MCF 10A (cell line): ENCODE measurements around the gene RILP. TPM values are rescaled to one million over a fixed set of nuclear protein-coding genes. Genes with fewer than 3 reads are reported as not detected.
A peak's percentile ranks its signal among the peaks of the same experiment; 100 is the strongest.
"Not testable (repeated sequence)": the region's sequence is repeated elsewhere in the genome, so short reads cannot be mapped to it uniquely, and the experiment has no call there.

Source experiments
- BruUV-seq: library from RNA; stranded (reverse); fragments of 400-500 nt; replicated peaks from 2 replicates; lab custom pipeline; 2021; lab: Mats Ljungman, UMichigan
- CTCF ChIA-PET: fragments of 300-600 bp; sonication (Branson Sonifier 250); formaldehyde crosslinking; extraction: SDS; loops from one replicate; lab custom pipeline; 2021; ENCODE audit warnings: antibody characterized with exemption, inconsistent platforms; lab: Yijun Ruan, JAX
- POLR2A ChIA-PET: fragments of 300-600, 350-650 bp; sonication (Branson Sonifier 250); formaldehyde crosslinking; extraction: SDS; loops from one replicate; lab custom pipeline; 2020; ENCODE audit warnings: antibody characterized with exemption, inconsistent platforms; lab: Yijun Ruan, JAX
- DNase-seq: peaks from one replicate; pipeline ENCODE4 v3.0.0-alpha.2; 2018; ENCODE audit not compliant: unreplicated experiment
- H3K27ac Mint-ChIP-seq: one replicate; pipeline ENCODE4 v1.8.0; 2022; ENCODE audit warnings: mild to moderate bottlenecking, low read depth, mixed read lengths; ENCODE audit not compliant: unreplicated experiment
- H3K27me3 Mint-ChIP-seq: one replicate; pipeline ENCODE4 v1.8.0; 2022; ENCODE audit warnings: mixed read lengths; ENCODE audit not compliant: insufficient read depth, unreplicated experiment
- H3K36me3 Mint-ChIP-seq: one replicate; pipeline ENCODE4 v1.8.0; 2022; ENCODE audit warnings: mild to moderate bottlenecking, moderate library complexity, mixed read lengths; ENCODE audit not compliant: insufficient read depth, unreplicated experiment
- H3K4me1 Mint-ChIP-seq: one replicate; pipeline ENCODE4 v1.8.0; 2022; ENCODE audit warnings: mixed read lengths; ENCODE audit not compliant: insufficient read depth, unreplicated experiment
- H3K4me3 Mint-ChIP-seq: one replicate; pipeline ENCODE4 v1.8.0; 2022; ENCODE audit warnings: mild to moderate bottlenecking, moderate library complexity, mixed read lengths; ENCODE audit not compliant: unreplicated experiment
- H3K9me3 Mint-ChIP-seq: one replicate; pipeline ENCODE4 v1.8.0; 2022; ENCODE audit warnings: mixed read lengths; ENCODE audit not compliant: unreplicated experiment
- CTCF ChIP-seq: fragments of 200-600 bp; IDR thresholded peaks from one replicate; pipeline ENCODE4 v1.8.0; 2022; ENCODE audit warnings: antibody characterized with exemption, mild to moderate bottlenecking; ENCODE audit not compliant: unreplicated experiment
- intact Hi-C: fragments of 100-400 bp; cut with micrococcal nuclease; formaldehyde crosslinking; loops from 2 replicates; pipeline ENCODE4 v1.14.1; 2022
- total RNA-seq: library from RNA; stranded (reverse); gene quantifications from 2 replicates; pipeline ENCODE4 v1.2.3, GENCODE V29; 2022

Gene RILP
- total RNA-seq, 1 experiment from 2014 or later = 2.6 TPM

GRCh38 chr17:1661045-1661444, 11.4 kb upstream of the RILP start:
- no peaks in the 10 kb centered on the region for H3K9me3 Mint-ChIP-seq
- no peak overlapping the region for H3K4me3 Mint-ChIP-seq
- POLR2A ChIA-PET = interaction anchor here (2.5 to 4.8 kb wide), 2 partner anchors 11 to 23 kb away, joined by 13 to 24 read pairs; partner anchors contain the start of gene RILP
- no peak for DNase-seq
- H3K4me1 Mint-ChIP-seq = no peaks in the 10 kb centered on the region
- no peak for TF ChIP-seq CTCF
- intact Hi-C loops = no loop called here
- CTCF ChIA-PET = interaction anchor here (0.6 to 2.2 kb wide), 4 partner anchors 8 to 52 kb away, joined by 3 to 17 read pairs (median 4); no protein-coding TSS in a partner anchor
- no peaks in the 10 kb centered on the region for H3K27me3 Mint-ChIP-seq
- BruUV-seq = TSS peak; percentile 89
- no peak overlapping the region for H3K27ac Mint-ChIP-seq
- peaks cover 95% of the 10 kb centered on the region for H3K36me3 Mint-ChIP-seq

DNA sequence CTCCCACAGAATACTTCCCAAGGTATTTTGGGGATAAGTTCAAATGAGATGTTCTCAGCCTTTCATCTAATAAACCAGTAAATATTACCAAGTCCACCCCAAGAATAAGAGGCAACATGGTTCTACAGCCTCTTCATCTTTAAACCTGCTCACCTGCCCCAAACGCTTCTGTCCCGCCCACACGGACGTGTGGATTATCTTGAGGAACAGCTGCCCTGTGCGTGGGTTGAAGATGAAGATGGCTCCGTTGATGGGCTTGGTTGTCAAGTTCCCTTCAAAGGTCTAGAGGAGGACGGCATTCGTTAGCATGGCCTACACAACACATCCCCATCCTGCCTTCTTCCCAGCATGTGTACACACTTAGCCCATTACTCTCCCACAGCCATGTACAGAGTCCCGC, 8.4 kb upstream of the RILP start:
- intact Hi-C loops = no loop called here
- Mint-ChIP-seq H3K27me3 (no peaks in the 10 kb centered on the region), H3K4me3 (no peak overlapping the region), H3K27ac (no peak overlapping the region), H3K4me1 (no peaks in the 10 kb centered on the region), H3K9me3 (no peaks in the 10 kb centered on the region), H3K36me3 (peaks cover 97% of the 10 kb centered on the region)
- TF ChIP-seq CTCF = no peak
- POLR2A ChIA-PET = interaction anchor here (1.3 to 3.3 kb wide), 4 partner anchors 8 to 59 kb away, joined by 3 to 12 read pairs (median 4); partner anchors contain the start of gene PRPF8
- CTCF ChIA-PET = interaction anchor here (0.6 kb wide), 2 partner anchors 22 to 198 kb away, joined by 3 read pairs; no protein-coding TSS in a partner anchor
- no TSS peak for BruUV-seq
- DNase-seq = no peak

- TF ChIP-seq CTCF = no peak
These were observed 4.1 kb upstream of the RILP start for GRCh38 chr17:1653735-1654134.

GRCh38 chr17:1652794-1653193, 3.1 kb upstream of the RILP start:
- H3K4me1 Mint-ChIP-seq, DNase-seq, H3K9me3 Mint-ChIP-seq, H3K27ac Mint-ChIP-seq, H3K4me3 Mint-ChIP-seq, BruUV-seq, intact Hi-C loops, H3K27me3 Mint-ChIP-seq: not testable (repeated sequence)
- ChIA-PET CTCF (interaction anchor here (0.7 to 1.9 kb wide), 2 partner anchors 78 to 150 kb away, joined by 3 to 6 read pairs; no protein-coding TSS in a partner anchor), POLR2A (interaction anchor here (0.9 to 1.6 kb wide), 3 partner anchors 10 to 58 kb away, joined by 3 to 7 read pairs (median 6); no protein-coding TSS in a partner anchor)
- peaks cover 79% of the 10 kb centered on the region for H3K36me3 Mint-ChIP-seq

More at GRCh38 chr17:1653735-1654134, 4.1 kb upstream of the RILP start:
- H3K27me3 Mint-ChIP-seq = no peaks in the 10 kb centered on the region
- H3K4me1 Mint-ChIP-seq = no peaks in the 10 kb centered on the region
- no TSS peak for BruUV-seq
- intact Hi-C loops = no loop called here
- ChIA-PET CTCF (no interaction called here), POLR2A (interaction anchor here (0.9 to 1.4 kb wide), 2 partner anchors 9 to 57 kb away, joined by 3 to 6 read pairs; no protein-coding TSS in a partner anchor)
- no peak overlapping the region for H3K27ac Mint-ChIP-seq
- H3K9me3 Mint-ChIP-seq = no peaks in the 10 kb centered on the region
- H3K4me3 Mint-ChIP-seq = no peak overlapping the region
- H3K36me3 Mint-ChIP-seq = peaks cover 88% of the 10 kb centered on the region
- DNase-seq = no peak
